GM15510 (cell line): ENCODE measurements around the gene PRDX3.

Source experiments
- POLR2A ChIP-seq: IDR thresholded peaks from 3 replicates; pipeline ENCODE4 v1.6.1; 2011; ENCODE audit warnings: borderline replicate concordance; ENCODE audit not compliant: insufficient read length; ENCODE audit errors: extremely low read depth

PRDX3 gene

DNA sequence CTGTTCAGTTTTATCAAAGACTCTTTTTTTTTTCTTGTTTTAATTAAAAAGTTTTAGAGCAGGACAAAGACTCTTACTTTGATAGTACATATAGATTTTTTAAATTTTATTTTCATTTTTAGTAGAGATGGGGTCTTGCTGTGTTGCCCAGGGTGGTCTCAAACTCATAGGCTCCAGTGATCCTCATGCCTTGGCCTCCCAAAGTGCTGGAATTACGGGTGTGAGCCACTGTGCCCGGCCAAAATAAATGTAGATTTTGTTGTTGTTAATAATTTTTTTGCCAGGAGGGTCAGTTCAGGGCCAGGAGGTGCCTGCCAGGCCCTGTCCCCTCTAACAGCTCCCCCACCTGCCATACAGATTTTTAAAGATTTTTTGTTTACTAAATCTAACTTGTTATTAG, 57.7 kb downstream of the PRDX3 start:
- TF ChIP-seq POLR2A, result no peak

DNA sequence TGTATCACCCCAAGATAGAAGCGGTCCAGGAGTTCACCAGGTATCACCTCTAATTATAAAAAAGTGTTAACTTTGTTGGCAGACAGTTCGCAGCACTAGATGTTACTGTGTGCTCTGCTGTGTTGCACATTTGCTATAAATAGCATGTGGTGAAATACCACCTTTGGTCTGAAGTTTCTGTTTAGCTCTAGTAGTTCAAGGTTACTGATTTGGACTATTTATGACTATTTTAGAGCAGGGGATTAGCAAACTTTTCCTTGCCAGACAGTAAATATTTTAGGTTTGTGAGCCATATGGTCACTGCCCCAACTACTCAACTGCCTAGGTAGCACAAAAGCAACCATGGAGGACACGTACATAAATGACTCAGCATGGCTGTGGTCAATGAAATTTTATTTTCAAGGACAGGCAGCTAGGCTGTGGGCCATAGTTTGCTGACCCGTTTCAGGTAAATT, 58.2 kb downstream of the PRDX3 start:
- no peak for TF ChIP-seq POLR2A

DNA sequence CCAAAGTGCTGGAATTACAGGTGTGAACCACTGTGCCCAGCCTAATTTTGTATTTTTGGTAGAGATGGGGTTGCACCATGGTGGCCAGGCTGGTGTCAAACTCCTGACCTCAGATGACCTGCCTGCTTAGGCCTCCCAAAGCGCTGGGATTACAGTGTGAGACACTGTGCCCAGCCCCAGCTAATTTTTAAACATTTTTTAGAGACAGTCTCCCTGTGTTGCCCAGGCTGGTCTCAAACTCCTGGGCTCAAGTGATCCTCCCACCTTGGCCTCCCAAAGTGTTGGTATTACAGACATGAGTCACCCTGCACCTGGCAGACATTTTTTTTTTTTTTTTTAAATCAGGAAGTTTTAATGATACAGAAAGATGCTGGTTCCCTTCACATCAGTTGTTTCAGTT, 59.2 kb downstream of the PRDX3 start:
- no peak for TF ChIP-seq POLR2A

DNA sequence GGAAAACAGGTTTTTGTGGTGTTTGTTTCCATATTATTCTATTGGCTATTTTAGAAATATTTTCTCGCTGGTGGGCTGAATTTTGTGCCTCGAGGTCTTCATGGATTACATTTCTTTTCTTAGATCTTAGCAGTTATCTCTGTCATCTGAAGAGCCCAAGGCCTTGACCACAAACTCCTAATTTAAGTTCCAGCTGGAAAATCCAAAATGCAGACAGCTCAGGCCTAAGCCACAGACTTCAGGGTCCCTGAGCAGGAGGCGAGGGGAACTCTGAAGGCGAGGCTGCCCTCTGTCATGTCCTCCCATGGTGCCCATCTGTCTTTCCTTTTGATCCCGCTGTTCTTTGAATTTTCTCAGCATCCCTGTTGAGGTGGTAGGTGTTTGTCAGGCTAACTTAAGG, 60.4 kb downstream of the PRDX3 start:
- no peak for TF ChIP-seq POLR2A
